ENCODE results near the gene PCDHGB3.

DNA sequence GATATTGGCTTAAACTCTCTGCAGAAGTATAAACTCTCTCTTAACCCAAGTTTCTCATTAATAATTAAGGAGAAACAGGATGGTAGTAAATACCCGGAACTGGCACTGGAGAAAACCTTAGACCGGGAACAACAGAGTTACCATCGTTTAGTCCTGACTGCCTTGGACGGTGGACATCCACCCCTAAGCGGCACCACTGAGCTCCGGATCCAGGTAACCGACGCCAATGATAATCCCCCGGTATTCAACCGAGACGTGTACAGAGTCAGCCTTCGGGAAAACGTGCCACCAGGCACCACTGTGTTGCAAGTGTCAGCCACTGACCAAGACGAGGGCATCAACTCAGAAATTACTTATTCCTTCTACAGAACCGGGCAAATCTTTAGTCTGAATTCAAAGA, 28.6 kb downstream of the PCDHGB3 start:
- TF ChIP-seq, protein P1, sequence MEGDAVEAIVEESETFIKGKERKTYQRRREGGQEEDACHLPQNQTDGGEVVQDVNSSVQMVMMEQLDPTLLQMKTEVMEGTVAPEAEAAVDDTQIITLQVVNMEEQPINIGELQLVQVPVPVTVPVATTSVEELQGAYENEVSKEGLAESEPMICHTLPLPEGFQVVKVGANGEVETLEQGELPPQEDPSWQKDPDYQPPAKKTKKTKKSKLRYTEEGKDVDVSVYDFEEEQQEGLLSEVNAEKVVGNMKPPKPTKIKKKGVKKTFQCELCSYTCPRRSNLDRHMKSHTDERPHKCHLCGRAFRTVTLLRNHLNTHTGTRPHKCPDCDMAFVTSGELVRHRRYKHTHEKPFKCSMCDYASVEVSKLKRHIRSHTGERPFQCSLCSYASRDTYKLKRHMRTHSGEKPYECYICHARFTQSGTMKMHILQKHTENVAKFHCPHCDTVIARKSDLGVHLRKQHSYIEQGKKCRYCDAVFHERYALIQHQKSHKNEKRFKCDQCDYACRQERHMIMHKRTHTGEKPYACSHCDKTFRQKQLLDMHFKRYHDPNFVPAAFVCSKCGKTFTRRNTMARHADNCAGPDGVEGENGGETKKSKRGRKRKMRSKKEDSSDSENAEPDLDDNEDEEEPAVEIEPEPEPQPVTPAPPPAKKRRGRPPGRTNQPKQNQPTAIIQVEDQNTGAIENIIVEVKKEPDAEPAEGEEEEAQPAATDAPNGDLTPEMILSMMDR (IDR thresholded peaks at IDR 0.05): no peak
- no peak for TF ChIP-seq POLR2A (IDR thresholded peaks at IDR 0.05)
